K562 (cell line): ENCODE data around the gene COP1.

Experiments used
- CTCF ChIP-seq, 3 experiments: IDR thresholded peaks in 2 of 3; conservative IDR thresholded peaks in 1 of 3; 2 replicates each; pipeline ENCODE4 v1.5.1; 2011 to 2012; ENCODE audit warnings: low read length in 3 of 3, mild to moderate bottlenecking in 3 of 3, control low read depth in 2 of 3, improper control_type of control experiment in 1 of 3, inconsistent platforms in 1 of 3, low read depth in 1 of 3, mixed read lengths in 1 of 3, moderate library complexity in 1 of 3; ENCODE audit not compliant: insufficient read depth in 2 of 3
- HCFC1 ChIP-seq: IDR thresholded peaks from 2 replicates; pipeline ENCODE4 v1.6.1; 2012; ENCODE audit warnings: low read depth, low read length, improper control_type of control experiment
- MAFK ChIP-seq: IDR thresholded peaks from 2 replicates; pipeline ENCODE4 v1.6.1; 2011; ENCODE audit warnings: low read length, improper control_type of control experiment
- MYNN ChIP-seq, 2 experiments: sonication (generic); formaldehyde crosslinking in 1 of 2; IDR thresholded peaks; 2 replicates each; pipeline versions ENCODE4 v1.5.0 to v1.6.1; 2016 to 2020; ENCODE audit warnings: antibody characterized with exemption in 1 of 2, missing genetic modification reagents in 1 of 2
- NEUROD1 ChIP-seq: fragments of 150-350 bp; IDR thresholded peaks from 2 replicates; pipeline ENCODE4 v1.6.1; 2014; ENCODE audit warnings: borderline replicate concordance, low read length, low read depth; ENCODE audit not compliant: partially characterized antibody
- POLR2A ChIP-seq: fragments of 450-650 bp; conservative IDR thresholded peaks from 2 replicates; pipeline ENCODE4 v1.6.1; 2016
- ZNF740 ChIP-seq, 3 experiments: fragments of 200-800 bp in 1 of 3; sonication (Bioruptor generic) in 1 of 3; sonication (generic) in 1 of 3; formaldehyde crosslinking in 1 of 3; IDR thresholded peaks; 2 replicates each; pipeline versions ENCODE4 v1.6.1 to v1.8.0; 2016 to 2022; ENCODE audit warnings: mild to moderate bottlenecking in 2 of 3, missing compliant biosample characterization in 2 of 3, missing genetic modification characterization in 2 of 3, missing genetic modification reagents in 1 of 3

- TF ChIP-seq NEUROD1 (no peak), MYNN (IDR thresholded peaks at IDR 0.05) (no peak), MYNN (CRISPR knock-in tag; IDR thresholded peaks at IDR 0.05) (no peak), HCFC1 (no peak), ZNF740 (CRISPR knock-in tag; IDR thresholded peaks at IDR 0.05) (no peak), ZNF740 (tag; IDR thresholded peaks at IDR 0.05) (no peak), MAFK (no peak), POLR2A (no peak), CTCF (IDR thresholded peaks at IDR 0.05 in 2 of 3, conservative IDR thresholded peaks at IDR 0.05 in 1 of 3; ENCODE audit: insufficient read depth in 2 of 3, low read depth in 1 of 3, low read length in 3 of 3) (no peak)
Observed at GRCh38 chr1:175904808-175905207, 302.3 kb downstream of the COP1 start.
